Body of pancreas (tissue), 4 donors: Measurements from ENCODE around the gene C1QC. TPM values are rescaled to one million over a fixed set of nuclear protein-coding genes. Genes with fewer than 3 reads are reported as not detected.
A peak's percentile ranks its signal among the peaks of the same experiment; 100 is the strongest.
"Not testable (repeated sequence)": the region's sequence is repeated elsewhere in the genome, so short reads cannot be mapped to it uniquely, and the experiment has no call there.

Experiments used
- ATAC-seq: fragments of 150-250 bp; one replicate; pipeline ENCODE4 v1.9.1; 2016
- DNase-seq, 4 donors: peaks; one replicate each; pipeline ENCODE4 v3.0.0-alpha.2; 2019
- H3K27ac ChIP-seq, 4 donors: fragments of 200-600 bp; sonication (generic); 1 replicate in 3 of 4; 2 replicates in 1 of 4; pipeline versions ENCODE4 v1.5.1 to v1.6.1; 2016 to 2019; ENCODE audit warnings: mild to moderate bottlenecking in 1 of 4, mixed read lengths in 1 of 4, moderate library complexity in 1 of 4
- H3K27me3 ChIP-seq, 2 donors: fragments of 200-600 bp; sonication (generic); one replicate each; pipeline ENCODE4 v1.6.0; 2016; ENCODE audit warnings: mild to moderate bottlenecking in 1 of 2
- H3K36me3 ChIP-seq, 2 donors: fragments of 200-600 bp; sonication (generic); replicated peaks in 1 of 2; 2 replicates each; pipeline ENCODE4 v1.5.1; 2016; ENCODE audit warnings: low read depth in 2 of 2; ENCODE audit not compliant: insufficient read depth in 1 of 2
- H3K4me1 ChIP-seq: fragments of 200-600 bp; sonication (generic); one replicate; pipeline ENCODE4 v1.6.0; 2016
- H3K4me3 ChIP-seq, 2 donors: fragments of 200-600 bp; sonication (generic); 1 replicate in 1 of 2; 2 replicates in 1 of 2; pipeline ENCODE4 v1.5.1; 2016 to 2019
- H3K9me3 ChIP-seq, 3 donors: fragments of 200-600 bp; sonication (generic); 1 replicate in 2 of 3; 2 replicates in 1 of 3; pipeline ENCODE4 v1.5.1; 2016
- CTCF ChIP-seq, 7 experiments: fragments of 450-650 bp in 4 of 7; fragments of 200-600 bp in 3 of 7; sonication (generic) in 3 of 7; IDR thresholded peaks; one replicate each; pipeline ENCODE4 v1.5.1; 2016 to 2019; ENCODE audit warnings: antibody characterized with exemption in 7 of 7
- POLR2A ChIP-seq, 3 donors: fragments of 450-650 bp; IDR thresholded peaks; one replicate each; pipeline ENCODE4 v1.6.1; 2016; ENCODE audit warnings: antibody characterized with exemption in 3 of 3, mild to moderate bottlenecking in 2 of 3
- WGBS, 2 donors: methylation state at CpG; one replicate each; pipeline ENCODE4 v1.1.5; 2017; 5-methylcytosine and 5-hydroxymethylcytosine counted together
- intact Hi-C: fragments of 100-400 bp; cut with DNase I; formaldehyde crosslinking; loops from one replicate; pipeline ENCODE4 v1.15.1; 2023
- total RNA-seq, 2 donors: library from RNA; depleted of rRNA; stranded (reverse); fragments of >200 nt; gene quantifications; one replicate each; pipeline ENCODE4 v1.1.0, GENCODE V29; 2016

The C1QC gene
- total RNA-seq, 2 donors from 2014 or later: 54.7 to 103 TPM

- no peaks in the 10 kb centered on the region for H3K9me3 ChIP-seq
- no peaks in the 10 kb centered on the region for H3K36me3 ChIP-seq
- intact Hi-C loops: no loop called here
- no peaks in the 10 kb centered on the region for H3K4me1 ChIP-seq
- WGBS, 2 donors: 21 to 31% methylated on average over 1 of the region's 1 CpG
- ATAC-seq (no peak), DNase-seq (no peak)
- no peak overlapping the region for H3K4me3 ChIP-seq
- H3K27ac ChIP-seq: no peak overlapping the region
- TF ChIP-seq POLR2A (IDR thresholded peaks at IDR 0.05): no peak
- TF ChIP-seq CTCF (IDR thresholded peaks at IDR 0.05): peak in 1 of 7 experiments; percentile 6
- H3K27me3 ChIP-seq: no peaks in the 10 kb centered on the region
Measured at GRCh38 chr1:22674410-22674749, 30.9 kb downstream of the C1QC start.

GRCh38 chr1:22676151-22676550 lies 32.7 kb downstream of the C1QC start:
- H3K27me3 ChIP-seq, intact Hi-C loops, ATAC-seq, H3K4me3 ChIP-seq, H3K27ac ChIP-seq, H3K9me3 ChIP-seq, H3K4me1 ChIP-seq, H3K36me3 ChIP-seq, DNase-seq: not testable (repeated sequence)
- 87 to 95% methylated on average over 15 of the region's 15 CpGs for WGBS, 2 donors

GRCh38 chr1:22676916-22677583 lies 33.6 kb downstream of the C1QC start:
- TF ChIP-seq POLR2A (IDR thresholded peaks at IDR 0.05) (no peak), CTCF (IDR thresholded peaks at IDR 0.05) (no peak)
- Histone ChIP-seq H3K36me3 (no peaks in the 10 kb centered on the region), H3K27me3 (no peaks in the 10 kb centered on the region), H3K4me3 (no peak overlapping the region), H3K27ac (no peak overlapping the region), H3K9me3 (no peaks in the 10 kb centered on the region), H3K4me1 (no peaks in the 10 kb centered on the region)
- WGBS, 2 donors: 52% methylated on average over 22 to 37 of the region's 37 CpGs
- intact Hi-C loops: no loop called here
- no peak for DNase-seq
- ATAC-seq: no peak

DNA sequence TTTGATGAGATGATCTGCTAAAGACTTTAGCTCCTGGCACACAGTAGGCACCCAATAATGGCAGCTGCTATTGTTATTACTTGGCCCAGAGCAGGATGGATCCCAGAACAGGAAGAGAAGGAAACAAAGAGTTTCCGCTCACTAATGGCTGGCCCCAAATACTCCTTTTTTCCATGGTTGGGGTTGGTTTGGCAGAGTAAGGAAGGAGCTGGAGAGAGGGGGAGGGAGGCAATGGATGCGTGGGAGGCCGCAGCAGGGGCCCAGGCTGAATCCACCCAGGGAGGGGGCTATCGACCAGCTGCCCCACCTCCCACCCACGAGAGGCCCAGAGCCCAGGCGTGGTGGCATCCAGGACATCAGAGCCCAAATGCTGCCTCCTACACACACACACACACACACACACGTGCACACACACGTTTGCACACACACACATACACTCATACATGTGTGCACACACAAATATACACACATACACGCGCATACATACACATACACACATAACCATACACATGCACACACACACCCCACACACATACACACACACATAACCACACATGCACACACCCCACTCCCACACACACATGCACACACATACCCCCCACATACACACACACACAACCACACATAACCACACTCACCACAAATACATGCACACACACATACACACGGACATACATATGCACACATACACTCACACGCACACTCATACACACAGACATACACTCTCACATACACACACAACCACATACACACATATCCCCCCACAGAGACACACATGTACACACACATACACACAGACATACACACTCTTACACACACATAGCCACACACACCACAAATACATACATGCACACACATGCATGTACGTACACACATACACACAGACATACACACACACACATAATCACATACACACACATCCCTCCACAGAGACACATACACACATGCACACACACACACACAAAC lies 34.8 kb downstream of the C1QC start:
- ATAC-seq: no peak
- intact Hi-C loops: no loop called here
- H3K27me3 ChIP-seq: no peaks in the 10 kb centered on the region
- H3K4me3 ChIP-seq: no peak overlapping the region
- no peak for DNase-seq
- no peaks in the 10 kb centered on the region for H3K36me3 ChIP-seq
- no peaks in the 10 kb centered on the region for H3K9me3 ChIP-seq
- no peak overlapping the region for H3K27ac ChIP-seq
- WGBS, 2 donors: 74 to 78% methylated on average over 13 of the region's 13 CpGs
- TF ChIP-seq CTCF (IDR thresholded peaks at IDR 0.05): no peak
- no peak for TF ChIP-seq POLR2A (IDR thresholded peaks at IDR 0.05)
- no peaks in the 10 kb centered on the region for H3K4me1 ChIP-seq

- no peaks in the 10 kb centered on the region for H3K9me3 ChIP-seq
- H3K27ac ChIP-seq: no peak overlapping the region
- WGBS, 2 donors: 57 to 69% methylated on average over 6 to 9 of the region's 9 CpGs
- no peaks in the 10 kb centered on the region for H3K36me3 ChIP-seq
- no peaks in the 10 kb centered on the region for H3K4me1 ChIP-seq
- intact Hi-C loops: no loop called here
- no peaks in the 10 kb centered on the region for H3K27me3 ChIP-seq
- no peak overlapping the region for H3K4me3 ChIP-seq
- no peak for ATAC-seq
- no peak for TF ChIP-seq POLR2A (IDR thresholded peaks at IDR 0.05)
- no peak for TF ChIP-seq CTCF (IDR thresholded peaks at IDR 0.05)
- DNase-seq: no peak
Measured at GRCh38 chr1:22680726-22681125, 37.3 kb downstream of the C1QC start.
